ENCODE results near the gene EEF1A2.

DNA sequence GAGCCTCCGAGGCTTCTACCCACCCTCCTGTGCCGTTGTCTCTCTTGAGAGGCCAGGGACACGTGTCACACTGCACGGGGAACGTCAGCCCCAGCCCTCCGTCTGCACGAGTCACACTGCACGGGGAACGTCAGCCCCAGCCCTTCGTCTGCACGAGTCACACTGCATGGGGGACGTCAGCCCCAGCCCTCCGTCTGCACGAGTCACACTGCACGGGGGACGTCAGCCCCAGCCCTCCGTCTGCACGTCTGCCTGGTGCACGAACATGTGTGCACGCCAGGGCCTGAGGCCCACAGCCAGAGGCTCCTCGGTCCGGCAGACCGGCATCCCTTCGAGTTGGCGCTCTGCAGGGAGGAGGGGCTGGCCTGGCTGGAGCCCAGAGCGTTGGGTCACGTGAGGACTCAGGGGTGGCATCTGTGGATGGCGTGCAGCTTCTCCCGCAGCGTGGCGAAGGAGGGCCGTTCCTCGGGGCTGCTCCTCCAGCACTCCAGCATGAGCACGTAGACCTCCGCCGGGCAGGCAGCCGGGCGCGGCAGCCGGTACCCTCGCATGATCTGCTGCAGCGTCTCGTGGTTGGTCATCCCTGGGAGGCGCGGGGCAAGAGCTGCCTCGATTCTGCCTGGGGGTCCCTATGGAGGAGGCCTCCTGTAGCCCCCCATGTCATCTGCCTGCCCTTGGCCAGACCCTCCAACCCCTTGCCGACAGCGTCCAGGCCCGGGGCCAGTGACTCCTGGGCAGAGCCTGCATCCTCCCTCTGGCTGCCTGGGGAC lies 41.7 kb upstream of the EEF1A2 start:
- TF ChIP-seq ZFP3 (CRISPR knock-in tag; IDR thresholded peaks at IDR 0.05) (no peak), ZFP30 (CRISPR knock-in tag; IDR thresholded peaks at IDR 0.05) (no peak), BACH2 (CRISPR knock-in tag; IDR thresholded peaks at IDR 0.05; ENCODE audit: borderline replicate concordance) (no peak)

All from SK-N-SH treated with all-trans-retinoic acid at 6 μM for 48 hours (cell line).